Aorta (tissue), 5 donors: ENCODE measurements around the gene FBXL15. TPM values are rescaled to one million over a fixed set of nuclear protein-coding genes. Genes with fewer than 3 reads are reported as not detected.

ENCODE experiments used
- ATAC-seq: fragments of 200-7000 bp; cut with Tn5 transposase; one replicate; pipeline ENCODE4 v1.9.1; 2022; ENCODE audit warnings: moderate library complexity; ENCODE audit not compliant: low FRiP score
- DNase-seq, 2 donors: peaks; one replicate each; pipeline ENCODE4 v3.0.0-alpha.2; 2020
- H3K27ac ChIP-seq, 2 donors: one replicate each; pipeline ENCODE4 v1.5.1; 2013; ENCODE audit warnings: low read length in 2 of 2, mild to moderate bottlenecking in 2 of 2, moderate library complexity in 2 of 2, control low read depth in 1 of 2, inconsistent platforms in 1 of 2, low read depth in 1 of 2
- H3K27me3 ChIP-seq, 2 donors: one replicate each; pipeline ENCODE4 v1.6.1; 2013; ENCODE audit warnings: control low read depth in 1 of 2, low read length in 1 of 2, mild to moderate bottlenecking in 1 of 2, moderate library complexity in 1 of 2; ENCODE audit not compliant: insufficient read depth in 2 of 2, control insufficient read depth in 1 of 2
- H3K36me3 ChIP-seq, 2 donors: one replicate each; pipeline ENCODE4 v1.6.1; 2013; ENCODE audit warnings: control low read depth in 1 of 2, low read length in 1 of 2, mild to moderate bottlenecking in 1 of 2; ENCODE audit not compliant: insufficient read depth in 2 of 2, control insufficient read depth in 1 of 2
- H3K4me1 ChIP-seq, 2 donors: one replicate each; pipeline ENCODE4 v1.6.1; 2013; ENCODE audit warnings: low read length in 2 of 2, control low read depth in 1 of 2, mild to moderate bottlenecking in 1 of 2, moderate library complexity in 1 of 2; ENCODE audit not compliant: insufficient read depth in 2 of 2, control insufficient read depth in 1 of 2
- H3K4me3 ChIP-seq, 2 donors: one replicate each; pipeline ENCODE4 v1.5.1; 2013; ENCODE audit warnings: low read length in 2 of 2, control low read depth in 1 of 2, mild to moderate bottlenecking in 1 of 2
- H3K9me3 ChIP-seq: one replicate; pipeline ENCODE4 v1.6.1; 2013; ENCODE audit warnings: mild to moderate bottlenecking, low read length; ENCODE audit not compliant: control insufficient read depth
- WGBS, 2 donors: extraction: QIAGEN DNeasy Blood & Tissue Kit; methylation state at CpG; one replicate each; pipeline ENCODE4 v1.1.7; 2013; 5-methylcytosine and 5-hydroxymethylcytosine counted together
- intact Hi-C, 2 donors: fragments of 100-400 bp; cut with DNase I; formaldehyde crosslinking; loops; one replicate each; pipeline versions ENCODE4 v1.14.2 to v1.15.0; 2022
- polyA plus RNA-seq, 2 donors: library from polyadenylated mRNA; stranded (reverse); fragments of 200-250 nt; gene quantifications; one replicate each; pipeline ENCODE4 v1.2.3, GENCODE V29; 2013
- total RNA-seq, 2 donors: library from RNA; stranded (reverse); fragmentation: NEBNext Ultra II Directional; extraction: Animal tissue kit (Norgen Biotek cat#: 25700); gene quantifications; one replicate each; pipeline ENCODE4 v1.2.1, GENCODE V29; 2021
- donor health status: healthy with polysubstance abuse.
- donor health status: Bipolar disorder and iron deficiency.
- donor health status: DM: no; HTN: no; CAD: no.
- donor health status: DM: no; HTN: no; CAD: no.
- donor health status: DM: yes; HTN: yes; CAD: no.

The FBXL15 gene
- total and polyA plus RNA-seq, 4 donors = 7.0 to 30.5 (median 10.4) TPM

DNA sequence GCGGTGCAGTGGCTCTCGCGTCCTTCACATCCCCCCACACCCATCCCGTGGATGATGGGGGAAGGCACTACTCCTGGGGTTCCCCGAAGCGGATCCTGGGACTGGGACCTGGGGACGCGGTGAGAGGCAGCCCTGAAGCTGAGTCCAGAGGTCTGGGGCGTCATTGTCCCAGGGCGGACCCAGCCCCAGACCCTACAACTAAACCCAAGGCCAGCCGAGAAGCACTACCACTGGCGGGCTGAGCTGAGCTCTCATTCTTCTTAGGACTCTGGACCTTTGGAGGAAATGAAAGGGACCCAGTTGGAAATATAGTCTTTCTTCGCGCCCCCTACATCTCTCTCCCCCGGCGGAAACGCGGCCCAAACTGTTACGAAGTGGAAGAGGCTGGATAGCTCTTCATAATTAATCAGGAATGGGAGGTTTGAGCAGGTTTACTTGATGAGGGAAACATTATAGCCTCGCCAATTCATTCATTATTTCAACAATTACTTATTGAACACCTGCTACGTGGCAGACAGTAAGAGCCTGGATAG is 389 bp upstream of the FBXL15 start:
- H3K4me1 ChIP-seq = no peaks in the 10 kb centered on the region
- no peak for ATAC-seq
- H3K27me3 ChIP-seq = no peaks in the 10 kb centered on the region
- H3K27ac ChIP-seq = peak overlapping the region in 1 of 2 donors; percentile 11
- WGBS, 2 donors = 2 to 3% methylated on average over 21 of the region's 21 CpGs
- intact Hi-C loops = loop anchor here in 1 of 2 donors (2.0 kb wide), 1 partner anchor 25 kb away; the partner anchor contains the start of gene NFKB2
- peak overlapping the region; percentile 53 to 71 for H3K4me3 ChIP-seq
- DNase-seq = no peak
- H3K9me3 ChIP-seq = no peaks in the 10 kb centered on the region
- H3K36me3 ChIP-seq = no peaks in the 10 kb centered on the region

DNA sequence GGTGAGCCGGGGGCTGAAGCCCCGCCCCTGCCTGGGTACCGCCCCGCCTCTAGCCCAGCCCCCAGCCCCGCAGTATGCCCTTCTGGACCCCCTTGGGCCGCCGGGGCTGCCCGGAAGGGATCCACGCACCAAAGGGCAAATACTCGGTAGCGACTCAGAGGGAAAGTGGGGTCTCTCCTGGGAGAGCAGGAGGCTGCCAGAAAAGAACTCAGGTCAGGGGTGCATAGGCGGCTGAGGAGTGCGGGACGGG is 796 bp downstream of the FBXL15 start:
- Histone ChIP-seq H3K27ac (peak overlapping the region in 1 of 2 donors; percentile 1), H3K4me1 (no peaks in the 10 kb centered on the region), H3K4me3 (peak overlapping the region; percentile 14 to 73), H3K9me3 (no peaks in the 10 kb centered on the region), H3K27me3 (no peaks in the 10 kb centered on the region), H3K36me3 (no peaks in the 10 kb centered on the region)
- 0 to 1% methylated on average over 14 of the region's 14 CpGs for WGBS, 2 donors
- intact Hi-C loops = loop anchor here in 1 of 2 donors (2.0 kb wide), 1 partner anchor 27 kb away; the partner anchor contains the start of gene NFKB2
- no peak for DNase-seq
- ATAC-seq = no peak

DNA sequence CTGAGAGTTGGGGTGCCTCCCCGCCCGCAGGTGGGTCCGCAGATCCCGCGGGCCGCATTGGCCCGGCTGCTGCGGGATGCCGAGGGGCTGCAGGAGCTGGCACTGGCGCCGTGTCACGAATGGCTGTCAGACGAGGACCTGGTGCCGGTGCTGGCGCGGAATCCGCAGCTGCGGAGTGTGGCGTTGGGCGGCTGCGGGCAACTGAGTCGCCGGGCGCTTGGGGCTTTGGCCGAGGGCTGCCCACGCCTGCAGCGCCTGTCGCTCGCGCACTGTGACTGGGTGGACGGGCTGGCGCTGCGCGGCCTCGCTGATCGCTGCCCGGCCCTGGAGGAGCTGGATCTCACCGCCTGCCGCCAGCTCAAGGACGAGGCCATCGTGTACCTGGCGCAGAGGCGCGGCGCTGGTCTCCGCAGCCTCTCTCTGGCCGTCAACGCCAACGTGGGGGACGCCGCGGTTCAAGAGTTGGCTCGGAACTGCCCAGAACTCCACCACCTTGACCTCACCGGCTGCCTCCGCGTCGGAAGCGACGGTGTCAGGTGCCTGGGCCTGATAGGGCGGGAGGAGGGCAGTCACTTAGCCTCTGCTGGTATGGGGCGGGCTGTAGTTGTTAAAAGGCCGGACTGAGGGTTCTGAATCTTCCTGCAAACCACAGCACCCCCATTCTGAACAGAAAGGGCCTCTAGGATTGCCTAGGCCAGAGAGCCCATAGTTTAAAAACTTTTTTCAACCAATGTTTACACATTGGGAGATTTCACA is 1.3 kb downstream of the FBXL15 start:
- intact Hi-C loops = loop anchor here in 1 of 2 donors (2.0 kb wide), 1 partner anchor 27 kb away; the partner anchor contains the start of gene NFKB2
- WGBS, 2 donors = 1% methylated on average over 48 to 62 of the region's 62 CpGs
- ATAC-seq = peak; percentile 1

DNA sequence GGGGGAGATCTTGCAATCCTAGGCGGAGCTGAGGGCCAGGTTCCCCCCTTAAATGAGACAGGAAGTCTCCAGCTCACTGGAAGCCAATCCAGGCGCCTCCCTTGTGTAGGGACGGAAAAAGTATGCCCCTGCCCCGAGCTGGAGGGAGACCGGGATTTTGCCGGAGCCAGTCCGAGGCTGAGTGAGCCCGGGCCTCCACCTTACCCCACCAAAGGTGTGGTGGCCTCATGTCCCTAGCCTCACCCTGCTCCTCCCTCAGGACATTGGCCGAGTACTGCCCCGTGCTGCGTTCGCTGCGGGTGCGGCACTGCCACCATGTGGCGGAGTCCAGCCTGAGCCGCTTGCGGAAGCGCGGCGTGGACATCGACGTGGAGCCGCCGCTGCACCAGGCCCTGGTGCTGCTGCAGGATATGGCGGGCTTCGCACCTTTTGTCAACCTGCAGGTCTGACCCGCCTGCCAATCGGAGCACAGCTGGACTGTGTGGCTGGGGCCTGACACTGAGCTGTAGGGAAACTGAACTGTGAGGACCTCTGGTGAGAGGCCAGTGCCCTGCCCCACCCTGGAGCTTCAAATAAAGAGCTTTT is 2.0 kb downstream of the FBXL15 start:
- Histone ChIP-seq H3K4me1 (no peaks in the 10 kb centered on the region), H3K27me3 (no peaks in the 10 kb centered on the region), H3K36me3 (no peaks in the 10 kb centered on the region), H3K27ac (no peak overlapping the region), H3K4me3 (no peak overlapping the region), H3K9me3 (no peaks in the 10 kb centered on the region)
- intact Hi-C loops = no loop called here
- DNase-seq (peak; percentile 90 to 93), ATAC-seq (peak; percentile 72)
- WGBS, 2 donors = 5 to 6% methylated on average over 28 of the region's 28 CpGs

More for the DNA sequence above, 1.3 kb downstream of the FBXL15 start:
- Histone ChIP-seq H3K27ac (peak overlapping the region in 1 of 2 donors; percentile 1), H3K4me3 (peak overlapping the region; percentile 14 to 73), H3K4me1 (no peaks in the 10 kb centered on the region), H3K27me3 (no peaks in the 10 kb centered on the region), H3K9me3 (no peaks in the 10 kb centered on the region), H3K36me3 (no peaks in the 10 kb centered on the region)
- DNase-seq = no peak

DNA sequence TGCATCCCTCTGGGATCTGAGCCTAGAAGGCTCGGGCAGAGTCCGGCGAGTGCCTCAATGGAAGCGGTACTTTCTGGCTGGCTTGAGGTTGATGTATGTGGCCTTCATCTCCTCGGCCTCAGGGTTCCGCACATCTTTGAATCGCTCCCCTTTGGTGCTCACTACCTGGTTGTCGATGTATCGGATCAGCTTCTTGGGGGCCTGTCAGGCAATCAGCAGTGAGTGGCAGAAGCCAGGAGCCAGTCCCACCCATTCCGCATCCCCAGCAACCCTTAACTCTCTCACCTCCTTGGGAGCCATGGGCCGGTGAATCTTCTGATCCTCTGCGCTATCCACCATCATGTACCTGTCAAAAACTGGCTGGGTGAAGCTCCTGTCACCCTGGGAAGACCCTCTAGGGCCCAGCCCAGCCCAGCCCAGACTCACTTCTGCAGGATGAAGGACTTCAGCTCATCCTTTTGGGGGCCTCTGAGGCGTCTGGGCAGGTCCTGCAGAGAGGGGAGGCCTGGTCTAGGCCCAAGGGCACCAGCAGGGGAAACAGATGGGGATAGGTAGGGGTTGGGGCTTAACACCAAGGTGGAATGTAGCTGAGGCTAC is 2.8 kb downstream of the FBXL15 start:
- Histone ChIP-seq H3K4me3 (no peak overlapping the region), H3K4me1 (no peaks in the 10 kb centered on the region), H3K27me3 (no peaks in the 10 kb centered on the region), H3K36me3 (no peaks in the 10 kb centered on the region), H3K27ac (no peak overlapping the region), H3K9me3 (no peaks in the 10 kb centered on the region)
- no peak for DNase-seq
- no peak for ATAC-seq
- WGBS, 2 donors = 87 to 90% methylated on average over 13 of the region's 13 CpGs
- intact Hi-C loops = no loop called here

DNA sequence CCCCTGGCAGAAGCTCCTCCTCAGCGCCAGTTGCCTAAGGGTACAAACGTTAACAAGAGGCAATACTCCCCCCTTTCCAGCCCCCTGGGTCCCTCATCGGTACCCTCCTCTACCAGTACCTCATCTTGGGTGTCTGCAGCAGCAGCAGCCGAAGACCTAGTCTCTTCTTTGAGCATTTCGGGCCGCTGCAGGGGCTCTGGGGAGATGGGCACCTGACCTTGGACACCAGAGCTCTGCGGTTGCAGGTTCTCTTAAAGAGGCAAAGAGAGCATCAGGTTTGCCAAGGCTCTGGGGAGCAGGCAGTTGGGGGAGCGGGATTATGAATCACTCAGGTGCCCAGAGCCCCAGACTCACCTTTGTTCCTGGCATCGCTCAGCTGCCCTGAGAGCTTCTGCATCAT is 3.5 kb downstream of the FBXL15 start:
- Histone ChIP-seq H3K36me3 (no peaks in the 10 kb centered on the region), H3K4me3 (no peak overlapping the region), H3K27me3 (no peaks in the 10 kb centered on the region), H3K9me3 (no peaks in the 10 kb centered on the region), H3K27ac (no peak overlapping the region), H3K4me1 (no peaks in the 10 kb centered on the region)
- WGBS, 2 donors = 76 to 86% methylated on average over 9 of the region's 9 CpGs
- intact Hi-C loops = no loop called here
- no peak for DNase-seq
- ATAC-seq = no peak

DNA sequence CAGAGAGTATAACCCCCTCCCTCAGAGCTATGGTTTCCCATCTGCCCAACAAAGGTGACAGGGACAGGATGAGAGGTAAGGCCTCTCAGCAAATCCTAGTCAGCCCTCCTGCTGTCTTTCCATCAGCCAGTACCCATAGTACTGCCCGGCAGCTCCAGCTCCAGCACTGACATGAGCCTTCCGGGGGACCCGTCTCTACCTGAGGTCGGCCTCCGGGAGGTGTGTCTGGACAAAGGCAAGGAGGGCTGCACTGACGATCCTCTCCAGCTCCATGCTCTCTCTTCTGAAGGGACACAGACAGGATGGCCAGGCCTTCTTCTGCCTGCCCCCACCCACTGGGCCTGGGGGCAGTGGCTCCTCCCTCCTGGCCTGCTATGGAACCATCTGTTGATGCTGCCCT is 4.3 kb downstream of the FBXL15 start:
- intact Hi-C loops = no loop called here
- Histone ChIP-seq H3K4me3 (no peak overlapping the region), H3K4me1 (no peaks in the 10 kb centered on the region), H3K36me3 (no peaks in the 10 kb centered on the region), H3K27me3 (no peaks in the 10 kb centered on the region), H3K9me3 (no peaks in the 10 kb centered on the region), H3K27ac (no peak overlapping the region)
- DNase-seq (no peak), ATAC-seq (no peak)
- WGBS, 2 donors = 85 to 88% methylated on average over 6 of the region's 6 CpGs

DNA sequence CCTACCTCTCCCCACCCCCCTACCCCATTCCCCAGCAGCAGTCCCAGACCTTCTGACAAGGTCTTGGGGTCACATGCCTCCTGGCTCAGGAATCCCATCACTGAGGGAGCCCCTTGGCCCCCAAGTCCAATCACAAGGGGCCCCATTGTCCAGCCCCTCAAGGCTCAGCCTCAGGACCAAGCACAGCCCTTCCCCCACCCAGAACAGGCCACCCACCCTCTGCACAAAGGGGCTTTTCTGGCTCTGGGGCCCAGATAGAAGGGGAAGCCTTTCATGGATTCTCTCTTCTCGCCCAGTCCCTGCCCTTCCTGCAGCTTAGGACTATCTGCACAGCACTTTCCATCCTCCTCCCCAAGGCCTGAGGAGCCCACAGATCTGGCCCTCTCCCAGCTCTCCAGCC is 4.8 kb downstream of the FBXL15 start:
- H3K4me3 ChIP-seq = no peak overlapping the region
- no peak overlapping the region for H3K27ac ChIP-seq
- 75 to 91% methylated on average over 1 of the region's 1 CpG for WGBS, 2 donors
- no peaks in the 10 kb centered on the region for H3K4me1 ChIP-seq
- DNase-seq (no peak), ATAC-seq (no peak)
- H3K27me3 ChIP-seq = no peaks in the 10 kb centered on the region
- no peaks in the 10 kb centered on the region for H3K36me3 ChIP-seq
- H3K9me3 ChIP-seq = no peaks in the 10 kb centered on the region
- intact Hi-C loops = no loop called here
